OCI-LY7 (cell line): ENCODE results near the gene TNFSF15. TPM values are rescaled to one million over a fixed set of nuclear protein-coding genes. Genes with fewer than 3 reads are reported as not detected.

Source experiments
- Bru-seq: library from RNA; stranded (reverse); fragments of 400-500 nt; gene quantifications from one replicate; lab custom pipeline; 2021; lab: Mats Ljungman, UMichigan
- BruChase-seq, 2 experiments: library from RNA; stranded (reverse); fragments of 400-500 nt; gene quantifications; one replicate each; lab custom pipeline; 2021; lab: Mats Ljungman, UMichigan
- BruUV-seq: library from RNA; stranded (reverse); fragments of 400-500 nt; replicated peaks from 2 replicates; lab custom pipeline; 2021; lab: Mats Ljungman, UMichigan
- CTCF ChIA-PET: fragments of 300-600 bp; sonication (Branson Sonifier 250); formaldehyde crosslinking; loops from one replicate; lab custom pipeline; 2022; ENCODE audit warnings: antibody characterized with exemption; ENCODE audit not compliant: unreplicated experiment; lab: Charles Lee
- POLR2A ChIA-PET: fragments of 300-600 bp; sonication (Branson Sonifier 250); formaldehyde crosslinking; loops from one replicate; lab custom pipeline; 2022; ENCODE audit warnings: antibody characterized with exemption; lab: Charles Lee
- DNase-seq: peaks from one replicate; pipeline ENCODE4 v3.0.0-alpha.2; 2015; ENCODE audit warnings: low spot score
- H2AFZ ChIP-seq: fragments of 200-600 bp; sonication (generic), shearing (Covaris generic); 2 replicates; pipeline ENCODE4 v1.6.1; 2014; ENCODE audit warnings: mild to moderate bottlenecking, antibody characterized with exemption, low read length, moderate library complexity
- H3K27ac ChIP-seq: fragments of 200-600 bp; sonication (generic); 2 replicates; pipeline ENCODE4 v1.5.1; 2014; ENCODE audit warnings: mixed run types, low read depth, mild to moderate bottlenecking, moderate library complexity, low read length, inconsistent platforms; ENCODE audit not compliant: poor library complexity, severe bottlenecking
- H3K36me3 ChIP-seq: fragments of 200-600 bp; sonication (generic); 2 replicates; pipeline ENCODE4 v1.6.1; 2014; ENCODE audit warnings: mild to moderate bottlenecking, antibody characterized with exemption, low read length, moderate library complexity, mixed read lengths; ENCODE audit not compliant: insufficient read depth
- H3K4me1 ChIP-seq: fragments of 200-600 bp; sonication (generic); 2 replicates; pipeline ENCODE4 v1.5.1; 2014; ENCODE audit warnings: mild to moderate bottlenecking, low read length; ENCODE audit not compliant: insufficient read depth, poor library complexity, severe bottlenecking
- H3K4me2 ChIP-seq: fragments of 200-600 bp; sonication (generic); 2 replicates; pipeline ENCODE4 v1.6.1; 2014; ENCODE audit warnings: mild to moderate bottlenecking, low read length
- H3K4me3 ChIP-seq: fragments of 200-600 bp; sonication (generic); 2 replicates; pipeline ENCODE4 v1.5.1; 2014; ENCODE audit warnings: mild to moderate bottlenecking, low read depth, low read length; ENCODE audit not compliant: poor library complexity, severe bottlenecking
- H3K79me2 ChIP-seq: fragments of 200-600 bp; sonication (generic); 2 replicates; pipeline ENCODE4 v1.6.1; 2016; ENCODE audit warnings: low read depth, mild to moderate bottlenecking, low read length, moderate library complexity, mixed read lengths; ENCODE audit not compliant: insufficient read depth
- H3K9me2 ChIP-seq: fragments of 200-600 bp; sonication (generic); 2 replicates; pipeline ENCODE4 v1.6.1; 2016; ENCODE audit warnings: mild to moderate bottlenecking, low read length, mixed read lengths; ENCODE audit not compliant: insufficient read depth
- H3K9me3 ChIP-seq: fragments of 200-600 bp; sonication (generic); 2 replicates; pipeline ENCODE4 v1.6.1; 2014; ENCODE audit warnings: mild to moderate bottlenecking, mixed run types, low read length, mixed read lengths
- H4K20me1 ChIP-seq: fragments of 200-600 bp; sonication (generic); 2 replicates; pipeline ENCODE4 v1.6.1; 2014; ENCODE audit warnings: mild to moderate bottlenecking, antibody characterized with exemption, low read length, moderate library complexity, mixed read lengths; ENCODE audit not compliant: insufficient read depth
- CTCF ChIP-seq: fragments of 200-600 bp; sonication (generic); conservative IDR thresholded peaks from 2 replicates; pipeline ENCODE4 v1.5.1; 2014; ENCODE audit warnings: mild to moderate bottlenecking, antibody characterized with exemption, low read length, moderate library complexity, mixed read lengths
- EZH2phosphoT487 ChIP-seq: fragments of 200-600 bp; sonication (generic); IDR thresholded peaks from 2 replicates; pipeline ENCODE4 v1.6.1; 2018; ENCODE audit warnings: low read depth, borderline replicate concordance, mild to moderate bottlenecking, mixed run types, antibody characterized with exemption, low read length, moderate library complexity, mixed read lengths
- intact Hi-C: fragments of 100-400 bp; cut with micrococcal nuclease; formaldehyde crosslinking; loops from one replicate; pipeline ENCODE4 v1.10.0; 2022; ENCODE audit not compliant: unreplicated experiment
- long read RNA-seq: library from polyadenylated mRNA; stranded (forward); transcript quantifications from one replicate; pipeline ENCODE4 v2.0.0, GENCODE V29; 2022
- total RNA-seq, 2 experiments: library from RNA; depleted of rRNA in 1 of 2; stranded (reverse); fragments of >200 nt in 1 of 2; shearing (Covaris generic) in 1 of 2; gene quantifications; 2 replicates each; pipeline ENCODE4 v1.2.3, GENCODE V29; 2014 to 2022

The TNFSF15 gene
- total RNA-seq (2014; rRNA removed; shearing (Covaris generic)) (0.08 TPM in 1 of 2 replicates, not detected in the other), total RNA-seq (2022) (0.09 and 0.23 TPM in 2 replicates), Bru-seq, nascent RNA (percentile 36 among the genes with signal in this experiment), BruChase-seq, experiment 1, labeled RNA remaining after a 6-hour chase (percentile 22 among the genes with signal in this experiment), BruChase-seq, experiment 2, labeled RNA remaining after a 2-hour chase (percentile 33 among the genes with signal in this experiment)
- long read RNA-seq: 0 reads

DNA sequence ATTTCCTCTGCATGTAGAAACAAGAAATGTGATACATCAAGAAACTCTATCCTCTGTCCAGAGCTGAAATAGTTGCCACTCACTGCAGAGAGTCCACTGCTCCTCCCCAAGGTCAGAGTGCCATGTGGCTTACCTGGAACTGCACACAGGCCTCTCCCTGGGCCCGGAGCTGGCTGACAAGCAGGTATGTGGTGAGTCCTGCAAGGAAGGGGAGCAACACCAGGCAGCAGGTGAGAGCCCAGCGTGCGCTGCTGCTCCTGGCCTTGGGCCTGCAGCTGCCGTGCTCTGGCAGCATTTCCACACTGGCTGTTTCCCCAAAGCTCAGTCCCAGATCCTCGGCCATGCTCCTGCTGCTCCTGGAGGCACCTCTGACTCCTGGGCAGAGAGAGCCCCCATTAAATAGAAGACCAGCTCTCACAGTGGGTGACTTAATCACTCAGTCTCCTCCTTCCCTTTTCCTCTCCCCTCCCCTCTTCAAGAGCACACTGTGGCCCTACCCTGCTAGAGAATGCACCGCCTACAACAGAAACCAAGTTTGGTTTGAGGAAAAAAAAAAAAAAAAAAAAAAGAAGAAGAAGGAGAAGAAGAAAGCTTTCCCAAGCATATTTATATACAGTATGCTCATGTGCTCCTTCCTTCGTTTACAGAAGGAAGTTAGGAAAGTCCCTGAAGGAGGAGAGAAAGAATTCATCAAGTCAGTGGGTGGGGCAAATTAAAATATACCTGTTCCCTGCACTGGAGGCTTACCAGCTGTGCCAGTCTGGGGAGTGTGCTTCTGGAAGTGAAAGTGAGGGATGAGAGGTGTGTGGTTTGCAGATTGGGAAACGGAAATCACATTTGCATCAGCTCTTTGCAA, at the start of gene TNFSF15:
TSS of gene TNFSF15 (minus strand) at position 370 of the 856 bp plus-strand sequence. CDS start at position 343, 27 bp downstream.
- no peaks in the 10 kb centered on the region for H3K36me3 ChIP-seq
- no peaks in the 10 kb centered on the region for H3K79me2 ChIP-seq
- ChIA-PET CTCF (no interaction called here), POLR2A (interaction anchor here (0.6 to 1.5 kb wide), 10 partner anchors 9 to 1955 kb away, joined by 3 to 4 read pairs (median 3); no protein-coding TSS in a partner anchor)
- H3K4me1 ChIP-seq: peaks cover 37% of the 10 kb centered on the region
- TF ChIP-seq EZH2phosphoT487: no peak
- TF ChIP-seq CTCF: no peak
- peaks cover 6% of the 10 kb centered on the region; the same call in 1 of the 2 replicates for H4K20me1 ChIP-seq
- no TSS peak for BruUV-seq
- intact Hi-C loops: loop anchor here (5.0 kb wide), 2 partner anchors 86 to 101 kb away; no protein-coding TSS in a partner anchor
- H3K9me3 ChIP-seq: no peaks in the 10 kb centered on the region
- peak; percentile 50 for DNase-seq
- peak within 1 kb of the TSS; percentile 68 for H3K4me2 ChIP-seq
- H3K4me3 ChIP-seq: peak within 1 kb of the TSS; percentile 32
- H3K9me2 ChIP-seq: no peaks in the 10 kb centered on the region
- H3K27ac ChIP-seq: no peak within 1 kb of the TSS
- H2AFZ ChIP-seq: no peak within 1 kb of the TSS

- no peaks in the 10 kb centered on the region for H3K79me2 ChIP-seq
- H2AFZ ChIP-seq: no peak overlapping the region
- no peak overlapping the region for H3K27ac ChIP-seq
- ChIA-PET CTCF (no interaction called here), POLR2A (interaction anchor here (1.3 kb wide), 1 partner anchor 94 kb away, joined by 3 read pairs; no protein-coding TSS in a partner anchor)
- H3K9me3 ChIP-seq: no peaks in the 10 kb centered on the region
- no peak for DNase-seq
- H3K36me3 ChIP-seq: no peaks in the 10 kb centered on the region
- intact Hi-C loops: no loop called here
- no peaks in the 10 kb centered on the region for H4K20me1 ChIP-seq
- H3K4me2 ChIP-seq: no peak overlapping the region
- H3K4me1 ChIP-seq: no peaks in the 10 kb centered on the region
- H3K9me2 ChIP-seq: no peaks in the 10 kb centered on the region
- TF ChIP-seq CTCF: no peak
- no peak for TF ChIP-seq EZH2phosphoT487
- no peak overlapping the region for H3K4me3 ChIP-seq
- BruUV-seq: no TSS peak
These were observed 49.6 kb upstream of the TNFSF15 start for GRCh38 chr9:114855488-114855887.
